Measurements from ENCODE around the gene LRMDA. TPM values are rescaled to one million over a fixed set of nuclear protein-coding genes. Genes with fewer than 3 reads are reported as not detected.

Gene LRMDA
- total and polyA plus RNA-seq, 10 of the 15 experiments (the other 5 are each of a cell fraction or from before 2014, with no cell fraction given), result 0.07 to 0.54 (median 0.29) TPM; not detected in 4

DNA sequence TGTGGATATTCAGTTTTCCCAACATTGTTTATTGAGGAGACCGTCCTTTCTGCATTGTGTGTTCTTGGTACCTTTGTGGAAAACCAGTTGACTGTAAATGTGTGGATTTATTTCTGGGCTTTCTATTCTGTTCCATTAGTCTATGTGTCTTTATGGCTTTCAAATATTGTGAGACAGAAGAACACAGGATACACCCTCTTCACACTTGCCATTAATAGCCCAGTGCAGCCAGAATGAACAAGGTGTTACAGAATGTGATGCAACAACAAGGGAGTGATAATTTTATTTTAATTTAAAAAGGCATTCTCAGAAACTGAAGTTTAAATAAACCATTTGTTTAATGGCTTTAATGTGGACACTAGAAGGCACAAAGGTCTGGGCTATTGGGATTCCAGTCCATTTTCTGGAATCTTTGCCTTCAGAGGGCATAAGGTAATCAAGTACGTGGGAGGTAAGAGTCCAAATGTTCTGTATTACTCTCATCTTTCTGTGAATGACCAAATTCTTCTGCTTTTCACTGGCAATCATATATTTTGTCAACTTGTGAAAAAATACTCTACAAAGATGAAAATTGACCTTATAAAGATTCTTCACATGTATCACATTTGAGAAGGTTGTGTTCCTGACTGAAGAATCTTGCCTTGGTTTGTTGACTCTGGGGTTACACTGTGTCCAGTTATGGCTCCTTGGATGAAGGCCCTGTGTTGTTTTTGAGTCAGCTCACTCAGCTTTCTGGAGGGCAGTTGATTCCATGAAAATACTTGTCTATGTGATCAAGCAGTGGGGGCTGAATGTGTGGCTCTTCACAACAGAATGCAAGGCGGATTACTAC lies 962.7 kb downstream of the LRMDA start:
- RAD21 ChIA-PET (ENCODE audit: unreplicated experiment), result no interaction called here
- H3K4me1 ChIP-seq (ENCODE audit: control insufficient read depth, insufficient read depth, low read length), result no peaks in the 10 kb centered on the region
- SMC1A ChIA-PET (ENCODE audit: uncharacterized antibody, unreplicated experiment), result no interaction called here
- no peak overlapping the region for H3K9ac ChIP-seq (ENCODE audit: control insufficient read depth, insufficient read depth, low read length)
- no peaks in the 10 kb centered on the region for H3K27me3 ChIP-seq (replicated peaks in 1 of 2; ENCODE audit: control insufficient read depth in 2 of 2, insufficient read depth in 2 of 2, low read length in 1 of 2)
- no peaks in the 10 kb centered on the region for H3K36me3 ChIP-seq (ENCODE audit: control insufficient read depth in 2 of 2, insufficient read depth in 2 of 2, low read length in 1 of 2)
- DNase-seq (ENCODE audit: low read depth, low spot score) (no peak), FAIRE-seq (no peak), ATAC-seq (no peak)
- in situ Hi-C loops (cut with MboI) (no loop called here), intact Hi-C loops (cut with micrococcal nuclease; ENCODE audit: unreplicated experiment) (no loop called here)
- no TSS peak for BruUV-seq (replicated peaks)
- no peak overlapping the region for H2AFZ ChIP-seq (ENCODE audit: control insufficient read depth, low read depth, low read length)
- H4K20me1 ChIP-seq (ENCODE audit: control insufficient read depth, insufficient read depth), result no peaks in the 10 kb centered on the region
- no peak overlapping the region for H3K4me3 ChIP-seq
- WGBS (ENCODE audit: insufficient coverage, insufficient replicate concordance, low lambda C conversion rate, missing lambda C conversion rate), result 12% methylated on average over 3 of the region's 3 CpGs
- H3K9me3 ChIP-seq (replicated peaks; ENCODE audit: control insufficient read depth, insufficient read depth, low read length), result no peaks in the 10 kb centered on the region
- CTCF ChIA-PET, result no interaction called here
- H3K4me2 ChIP-seq (ENCODE audit: control insufficient read depth, insufficient read depth), result no peak overlapping the region
- TF ChIP-seq KAT2A (conservative IDR thresholded peaks at IDR 0.05; ENCODE audit: control insufficient read depth, low read depth, low read length) (no peak), ASH2L (IDR thresholded peaks at IDR 0.05; ENCODE audit: borderline replicate concordance, low read depth) (no peak), SIN3A (IDR thresholded peaks at IDR 0.05; ENCODE audit: low read depth, low read length) (no peak), FOS (IDR thresholded peaks at IDR 0.05; ENCODE audit: borderline replicate concordance, extremely low read depth, insufficient read length) (no peak), CREB1 (IDR thresholded peaks at IDR 0.05; ENCODE audit: low read depth) (no peak), YY1 (IDR thresholded peaks at IDR 0.05; ENCODE audit: low read depth, low read length) (no peak), RELA (IDR thresholded peaks at IDR 0.05; ENCODE audit: borderline replicate concordance, partially characterized antibody) (no peak), POLR2A (IDR thresholded peaks at IDR 0.05; ENCODE audit: low read depth, low read length) (no peak), CHD1 (IDR thresholded peaks at IDR 0.05; ENCODE audit: low read depth, low read length) (no peak), EZH2 (IDR thresholded peaks at IDR 0.05; ENCODE audit: borderline replicate concordance, control insufficient read depth, low read depth, low read length) (no peak)
- TF ChIP-seq, protein P1, sequence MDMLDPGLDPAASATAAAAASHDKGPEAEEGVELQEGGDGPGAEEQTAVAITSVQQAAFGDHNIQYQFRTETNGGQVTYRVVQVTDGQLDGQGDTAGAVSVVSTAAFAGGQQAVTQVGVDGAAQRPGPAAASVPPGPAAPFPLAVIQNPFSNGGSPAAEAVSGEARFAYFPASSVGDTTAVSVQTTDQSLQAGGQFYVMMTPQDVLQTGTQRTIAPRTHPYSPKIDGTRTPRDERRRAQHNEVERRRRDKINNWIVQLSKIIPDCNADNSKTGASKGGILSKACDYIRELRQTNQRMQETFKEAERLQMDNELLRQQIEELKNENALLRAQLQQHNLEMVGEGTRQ (IDR thresholded peaks at IDR 0.05; ENCODE audit: borderline replicate concordance, low read depth, low read length), result no peak
- TF ChIP-seq, protein P2, sequence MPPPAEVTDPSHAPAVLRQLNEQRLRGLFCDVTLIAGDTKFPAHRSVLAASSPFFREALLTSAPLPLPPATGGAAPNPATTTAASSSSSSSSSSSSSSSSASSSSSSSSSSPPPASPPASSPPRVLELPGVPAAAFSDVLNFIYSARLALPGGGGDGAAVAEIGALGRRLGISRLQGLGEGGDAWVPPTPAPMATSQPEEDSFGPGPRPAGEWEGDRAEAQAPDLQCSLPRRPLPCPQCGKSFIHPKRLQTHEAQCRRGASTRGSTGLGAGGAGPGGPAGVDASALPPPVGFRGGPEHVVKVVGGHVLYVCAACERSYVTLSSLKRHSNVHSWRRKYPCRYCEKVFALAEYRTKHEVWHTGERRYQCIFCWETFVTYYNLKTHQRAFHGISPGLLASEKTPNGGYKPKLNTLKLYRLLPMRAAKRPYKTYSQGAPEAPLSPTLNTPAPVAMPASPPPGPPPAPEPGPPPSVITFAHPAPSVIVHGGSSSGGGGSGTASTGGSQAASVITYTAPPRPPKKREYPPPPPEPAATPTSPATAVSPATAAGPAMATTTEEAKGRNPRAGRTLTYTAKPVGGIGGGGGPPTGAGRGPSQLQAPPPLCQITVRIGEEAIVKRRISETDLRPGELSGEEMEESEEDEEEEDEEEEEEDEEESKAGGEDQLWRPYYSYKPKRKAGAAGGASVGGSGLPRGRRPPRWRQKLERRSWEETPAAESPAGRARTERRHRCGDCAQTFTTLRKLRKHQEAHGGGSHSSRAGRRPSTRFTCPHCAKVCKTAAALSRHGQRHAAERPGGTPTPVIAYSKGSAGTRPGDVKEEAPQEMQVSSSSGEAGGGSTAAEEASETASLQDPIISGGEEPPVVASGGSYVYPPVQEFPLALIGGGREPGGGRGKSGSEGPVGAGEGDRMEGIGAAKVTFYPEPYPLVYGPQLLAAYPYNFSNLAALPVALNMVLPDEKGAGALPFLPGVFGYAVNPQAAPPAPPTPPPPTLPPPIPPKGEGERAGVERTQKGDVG (CRISPR knock-in tag; IDR thresholded peaks at IDR 0.05), result no peak
- TF ChIP-seq, protein P3, sequence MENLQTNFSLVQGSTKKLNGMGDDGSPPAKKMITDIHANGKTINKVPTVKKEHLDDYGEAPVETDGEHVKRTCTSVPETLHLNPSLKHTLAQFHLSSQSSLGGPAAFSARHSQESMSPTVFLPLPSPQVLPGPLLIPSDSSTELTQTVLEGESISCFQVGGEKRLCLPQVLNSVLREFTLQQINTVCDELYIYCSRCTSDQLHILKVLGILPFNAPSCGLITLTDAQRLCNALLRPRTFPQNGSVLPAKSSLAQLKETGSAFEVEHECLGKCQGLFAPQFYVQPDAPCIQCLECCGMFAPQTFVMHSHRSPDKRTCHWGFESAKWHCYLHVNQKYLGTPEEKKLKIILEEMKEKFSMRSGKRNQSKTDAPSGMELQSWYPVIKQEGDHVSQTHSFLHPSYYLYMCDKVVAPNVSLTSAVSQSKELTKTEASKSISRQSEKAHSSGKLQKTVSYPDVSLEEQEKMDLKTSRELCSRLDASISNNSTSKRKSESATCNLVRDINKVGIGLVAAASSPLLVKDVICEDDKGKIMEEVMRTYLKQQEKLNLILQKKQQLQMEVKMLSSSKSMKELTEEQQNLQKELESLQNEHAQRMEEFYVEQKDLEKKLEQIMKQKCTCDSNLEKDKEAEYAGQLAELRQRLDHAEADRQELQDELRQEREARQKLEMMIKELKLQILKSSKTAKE (IDR thresholded peaks at IDR 0.05; ENCODE audit: low read depth, poor library complexity, severe bottlenecking), result no peak
- POLR2A ChIA-PET, result no interaction called here
- no peaks in the 10 kb centered on the region for H3K79me2 ChIP-seq (ENCODE audit: control insufficient read depth, insufficient read depth, low read length)
- H3K27ac ChIP-seq (ENCODE audit: control insufficient read depth, insufficient read depth), result no peak overlapping the region

All from GM12878 (cell line).